Measurements from ENCODE around the gene FTSJ1.

The FTSJ1 gene

DNA sequence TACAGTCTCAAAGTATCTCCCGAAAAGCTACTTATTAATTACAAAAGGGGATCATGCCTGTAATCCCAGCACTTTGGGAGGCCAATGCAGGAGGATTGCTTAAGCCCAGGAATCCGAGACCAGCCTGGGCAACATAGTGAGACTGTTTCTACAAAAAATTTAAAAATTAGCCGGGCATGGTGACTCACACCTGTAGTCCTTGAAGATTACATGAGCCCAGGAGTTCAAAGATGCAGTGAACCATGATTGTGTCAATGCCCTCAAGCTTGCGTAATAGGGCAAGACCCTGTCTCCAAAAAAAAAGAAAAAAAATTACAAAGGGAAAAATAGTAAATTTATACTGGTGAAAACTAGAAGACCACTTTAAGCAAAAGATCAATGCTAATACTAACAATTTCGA lies 29.5 kb downstream of the FTSJ1 start:
- Histone ChIP-seq H3K9me3 (ENCODE audit: control insufficient read depth, insufficient read depth, low read length) (no peaks in the 10 kb centered on the region), H3K9ac (ENCODE audit: low read depth, low read length) (no peak overlapping the region), H3K4me3 (ENCODE audit: low read depth, low read length) (no peak overlapping the region), H3K36me3 (ENCODE audit: control insufficient read depth, insufficient read depth, low read length) (no peaks in the 10 kb centered on the region), H3K27me3 (ENCODE audit: control insufficient read depth, insufficient read depth, low read length) (no peaks in the 10 kb centered on the region), H3K4me1 (ENCODE audit: control insufficient read depth, insufficient read depth, low read length) (no peaks in the 10 kb centered on the region)

DNA sequence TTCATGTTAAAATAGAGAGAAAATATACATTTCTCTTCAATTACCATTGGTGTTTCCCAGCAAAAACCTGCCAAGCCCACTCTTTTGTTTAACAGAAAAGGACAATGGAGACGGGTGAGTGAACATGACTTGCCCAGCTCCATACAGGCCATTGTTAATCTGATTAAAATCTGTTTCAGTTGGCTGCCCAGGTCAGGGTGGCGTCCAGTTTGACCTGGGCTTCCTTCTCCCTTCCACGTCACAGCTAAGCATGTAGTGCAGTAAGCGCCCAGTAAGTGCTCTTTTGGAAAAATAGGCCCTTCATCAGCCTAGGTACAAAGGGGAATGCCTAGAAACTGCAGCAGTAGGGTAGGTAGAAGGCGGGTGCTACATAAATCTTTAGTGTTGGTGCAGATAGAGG lies 31.2 kb downstream of the FTSJ1 start:
- H3K36me3 ChIP-seq (ENCODE audit: control insufficient read depth, insufficient read depth, low read length) = no peaks in the 10 kb centered on the region
- H3K4me1 ChIP-seq (ENCODE audit: control insufficient read depth, insufficient read depth, low read length) = no peaks in the 10 kb centered on the region
- H3K9ac ChIP-seq (ENCODE audit: low read depth, low read length) = no peak overlapping the region
- no peak overlapping the region for H3K4me3 ChIP-seq (ENCODE audit: low read depth, low read length)
- H3K27me3 ChIP-seq (ENCODE audit: control insufficient read depth, insufficient read depth, low read length) = no peaks in the 10 kb centered on the region
- no peaks in the 10 kb centered on the region for H3K9me3 ChIP-seq (ENCODE audit: control insufficient read depth, insufficient read depth, low read length)

DNA sequence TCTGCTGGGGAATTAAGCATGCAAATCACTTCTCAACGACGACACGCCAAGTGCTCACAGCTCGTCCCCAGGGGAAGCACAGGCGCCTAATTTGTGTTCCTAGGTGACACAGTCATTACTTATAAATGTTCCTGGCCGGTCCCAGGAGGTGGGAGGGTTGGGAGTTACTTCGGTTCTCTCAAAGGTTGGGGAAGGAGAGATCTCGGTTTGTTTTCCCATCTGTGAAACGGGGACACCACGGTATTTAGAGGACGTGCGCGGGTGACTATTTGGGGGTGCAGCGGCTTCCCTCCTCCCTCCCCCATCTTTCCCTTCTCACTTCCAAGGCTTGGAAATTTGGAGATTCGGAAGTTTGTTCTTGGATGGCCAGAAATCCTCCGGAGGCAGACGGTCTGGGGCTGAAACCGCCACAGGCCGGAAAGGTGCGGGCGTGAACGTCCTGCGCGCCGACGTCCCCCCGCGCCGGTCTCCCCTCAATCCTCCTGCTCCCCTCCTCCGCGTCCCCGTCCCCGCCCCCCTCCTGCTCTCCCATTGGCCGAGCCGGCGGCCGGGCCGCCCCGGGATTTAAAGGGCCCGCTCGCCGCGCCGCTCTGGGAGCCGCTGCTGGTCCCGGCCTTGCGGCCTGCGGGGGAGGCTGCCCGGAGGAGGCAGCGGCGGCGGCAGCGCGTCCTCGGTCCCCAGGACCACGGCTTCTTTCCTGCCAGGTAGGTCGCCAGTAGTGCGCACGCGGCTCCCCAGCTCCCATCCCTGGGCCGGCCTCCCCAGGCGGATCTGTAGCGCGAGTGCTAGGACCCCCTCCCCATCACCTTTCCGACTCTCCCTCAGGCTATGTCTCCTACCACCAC lies 32.6 kb downstream of the FTSJ1 start, which contains the start of gene PORCN:
TSS of gene PORCN (plus strand) at position 593 of the 845 bp plus-strand sequence. CDS start 829 bp downstream, outside the sequence.
- H3K27me3 ChIP-seq (ENCODE audit: control insufficient read depth, insufficient read depth, low read length) = no peaks in the 10 kb centered on the region
- no peaks in the 10 kb centered on the region for H3K4me1 ChIP-seq (ENCODE audit: control insufficient read depth, insufficient read depth, low read length)
- no peak within 1 kb of the TSS for H3K9ac ChIP-seq (ENCODE audit: low read depth, low read length)
- no peaks in the 10 kb centered on the region for H3K9me3 ChIP-seq (ENCODE audit: control insufficient read depth, insufficient read depth, low read length)
- H3K36me3 ChIP-seq (ENCODE audit: control insufficient read depth, insufficient read depth, low read length) = no peaks in the 10 kb centered on the region
- H3K4me3 ChIP-seq (ENCODE audit: low read depth, low read length) = peak within 1 kb of the TSS; percentile 64

DNA sequence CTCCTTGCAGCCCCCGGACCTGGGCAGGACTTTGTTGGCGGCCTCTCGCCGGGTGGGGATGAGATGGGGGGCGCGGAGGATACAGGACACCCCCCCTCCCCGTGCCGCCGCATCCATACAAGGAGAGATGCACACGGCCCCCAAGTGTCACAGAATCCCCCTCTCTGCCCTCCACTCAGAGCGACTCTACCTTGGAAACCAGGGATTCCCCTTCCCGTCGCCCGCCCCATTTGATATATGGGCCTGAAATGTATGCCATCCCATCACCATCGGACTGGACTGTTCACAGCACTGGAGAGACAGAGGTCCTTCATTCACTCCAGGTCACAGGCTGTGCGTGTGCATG lies 33.2 kb downstream of the FTSJ1 start:
- H3K36me3 ChIP-seq (ENCODE audit: control insufficient read depth, insufficient read depth, low read length) = no peaks in the 10 kb centered on the region
- peak overlapping the region; percentile 64 for H3K4me3 ChIP-seq (ENCODE audit: low read depth, low read length)
- H3K27me3 ChIP-seq (ENCODE audit: control insufficient read depth, insufficient read depth, low read length) = no peaks in the 10 kb centered on the region
- H3K4me1 ChIP-seq (ENCODE audit: control insufficient read depth, insufficient read depth, low read length) = no peaks in the 10 kb centered on the region
- H3K9ac ChIP-seq (ENCODE audit: low read depth, low read length) = no peak overlapping the region
- no peaks in the 10 kb centered on the region for H3K9me3 ChIP-seq (ENCODE audit: control insufficient read depth, insufficient read depth, low read length)

DNA sequence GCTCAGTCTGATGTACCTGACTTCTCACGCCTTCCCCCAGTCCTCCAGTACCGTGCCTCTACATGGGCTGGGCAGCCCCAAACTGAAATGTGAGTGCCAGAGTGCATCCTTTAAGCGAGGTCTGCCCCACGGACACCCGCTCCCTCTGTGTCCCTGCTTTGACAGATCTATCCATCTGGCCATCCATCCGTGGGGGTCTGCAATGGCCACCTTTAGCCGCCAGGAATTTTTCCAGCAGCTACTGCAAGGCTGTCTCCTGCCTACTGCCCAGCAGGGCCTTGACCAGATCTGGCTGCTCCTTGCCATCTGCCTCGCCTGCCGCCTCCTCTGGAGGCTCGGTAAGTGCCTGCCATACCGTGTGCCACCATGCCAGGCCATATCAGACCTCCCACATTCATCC lies 33.6 kb downstream of the FTSJ1 start:
- Histone ChIP-seq H3K9ac (ENCODE audit: low read depth, low read length) (no peak overlapping the region), H3K36me3 (ENCODE audit: control insufficient read depth, insufficient read depth, low read length) (no peaks in the 10 kb centered on the region), H3K27me3 (ENCODE audit: control insufficient read depth, insufficient read depth, low read length) (no peaks in the 10 kb centered on the region), H3K9me3 (ENCODE audit: control insufficient read depth, insufficient read depth, low read length) (no peaks in the 10 kb centered on the region), H3K4me1 (ENCODE audit: control insufficient read depth, insufficient read depth, low read length) (no peaks in the 10 kb centered on the region), H3K4me3 (ENCODE audit: low read depth, low read length) (peak overlapping the region; percentile 64)

DNA sequence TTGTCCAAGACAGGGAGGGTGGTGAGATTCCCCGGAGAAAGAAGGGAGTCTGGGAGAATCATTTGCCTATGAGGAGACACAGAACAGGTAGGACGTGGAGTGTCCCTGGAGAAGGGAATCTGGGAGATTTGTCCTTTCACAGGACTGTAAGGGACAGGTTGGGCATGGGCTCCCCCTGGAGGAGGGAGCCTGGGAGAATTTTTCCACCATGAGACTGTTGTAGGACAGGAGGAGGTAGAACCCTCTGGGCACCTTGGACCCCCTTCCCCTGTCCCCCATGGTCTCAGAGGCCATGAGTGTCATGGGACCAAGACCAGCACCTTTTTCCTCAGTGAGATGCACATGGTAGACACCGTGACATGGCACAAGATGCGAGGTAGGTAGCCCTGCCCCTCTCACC lies 35.6 kb downstream of the FTSJ1 start:
- peaks cover 2% of the 10 kb centered on the region for H3K36me3 ChIP-seq (ENCODE audit: control insufficient read depth, insufficient read depth, low read length)
- no peaks in the 10 kb centered on the region for H3K9me3 ChIP-seq (ENCODE audit: control insufficient read depth, insufficient read depth, low read length)
- H3K9ac ChIP-seq (ENCODE audit: low read depth, low read length) = no peak overlapping the region
- no peaks in the 10 kb centered on the region for H3K4me1 ChIP-seq (ENCODE audit: control insufficient read depth, insufficient read depth, low read length)
- H3K4me3 ChIP-seq (ENCODE audit: low read depth, low read length) = no peak overlapping the region
- no peaks in the 10 kb centered on the region for H3K27me3 ChIP-seq (ENCODE audit: control insufficient read depth, insufficient read depth, low read length)

DNA sequence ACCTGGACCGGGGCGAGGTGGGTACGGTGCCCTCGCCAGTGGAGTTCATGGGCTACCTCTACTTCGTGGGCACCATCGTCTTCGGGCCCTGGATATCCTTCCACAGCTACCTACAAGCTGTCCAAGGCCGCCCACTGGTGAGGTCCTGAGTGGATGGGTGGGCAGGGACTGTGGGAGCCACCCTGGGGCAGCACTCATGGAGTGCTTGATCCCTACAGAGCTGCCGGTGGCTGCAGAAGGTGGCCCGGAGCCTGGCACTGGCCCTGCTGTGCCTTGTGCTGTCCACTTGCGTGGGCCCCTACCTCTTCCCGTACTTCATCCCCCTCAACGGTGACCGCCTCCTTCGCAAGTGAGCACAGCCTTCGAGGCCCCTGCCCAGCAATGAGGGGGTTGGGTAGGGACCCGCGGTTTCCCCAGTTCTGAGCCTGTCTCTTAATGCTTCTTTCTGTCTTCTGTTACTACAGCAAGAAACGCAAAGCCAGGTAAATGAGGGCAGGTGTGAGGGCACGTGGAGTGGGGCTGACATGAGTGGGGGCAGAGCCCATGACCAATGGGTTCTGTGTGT lies 36.5 kb downstream of the FTSJ1 start:
- H3K4me3 ChIP-seq (ENCODE audit: low read depth, low read length) = no peak overlapping the region
- H3K4me1 ChIP-seq (ENCODE audit: control insufficient read depth, insufficient read depth, low read length) = no peaks in the 10 kb centered on the region
- no peaks in the 10 kb centered on the region for H3K9me3 ChIP-seq (ENCODE audit: control insufficient read depth, insufficient read depth, low read length)
- H3K36me3 ChIP-seq (ENCODE audit: control insufficient read depth, insufficient read depth, low read length) = peaks cover 2% of the 10 kb centered on the region
- no peaks in the 10 kb centered on the region for H3K27me3 ChIP-seq (ENCODE audit: control insufficient read depth, insufficient read depth, low read length)
- H3K9ac ChIP-seq (ENCODE audit: low read depth, low read length) = no peak overlapping the region

DNA sequence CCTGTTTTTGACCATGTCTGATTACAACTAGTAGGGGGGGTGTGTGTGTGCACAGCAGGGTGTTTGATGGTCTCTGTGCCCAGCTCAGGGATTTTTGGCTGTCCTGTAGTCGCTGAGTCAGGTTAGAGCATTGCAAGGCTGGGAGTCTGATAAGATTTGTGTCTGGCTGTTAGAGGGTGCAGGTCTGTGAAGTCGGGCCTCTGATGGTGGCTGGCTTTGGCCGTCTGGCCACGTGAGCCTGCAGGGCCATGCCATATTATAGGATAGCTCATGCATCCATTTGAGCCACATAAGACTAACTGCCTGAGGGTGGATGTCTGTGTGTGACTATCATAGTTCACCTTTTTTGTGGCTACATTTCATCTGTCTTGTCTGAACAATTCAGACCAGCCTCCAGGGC lies 37.7 kb downstream of the FTSJ1 start:
- Histone ChIP-seq H3K27me3 (ENCODE audit: control insufficient read depth, insufficient read depth, low read length) (no peaks in the 10 kb centered on the region), H3K9ac (ENCODE audit: low read depth, low read length) (no peak overlapping the region), H3K4me1 (ENCODE audit: control insufficient read depth, insufficient read depth, low read length) (no peaks in the 10 kb centered on the region), H3K36me3 (ENCODE audit: control insufficient read depth, insufficient read depth, low read length) (peaks cover 2% of the 10 kb centered on the region), H3K4me3 (ENCODE audit: low read depth, low read length) (no peak overlapping the region), H3K9me3 (ENCODE audit: control insufficient read depth, insufficient read depth, low read length) (no peaks in the 10 kb centered on the region)

DNA sequence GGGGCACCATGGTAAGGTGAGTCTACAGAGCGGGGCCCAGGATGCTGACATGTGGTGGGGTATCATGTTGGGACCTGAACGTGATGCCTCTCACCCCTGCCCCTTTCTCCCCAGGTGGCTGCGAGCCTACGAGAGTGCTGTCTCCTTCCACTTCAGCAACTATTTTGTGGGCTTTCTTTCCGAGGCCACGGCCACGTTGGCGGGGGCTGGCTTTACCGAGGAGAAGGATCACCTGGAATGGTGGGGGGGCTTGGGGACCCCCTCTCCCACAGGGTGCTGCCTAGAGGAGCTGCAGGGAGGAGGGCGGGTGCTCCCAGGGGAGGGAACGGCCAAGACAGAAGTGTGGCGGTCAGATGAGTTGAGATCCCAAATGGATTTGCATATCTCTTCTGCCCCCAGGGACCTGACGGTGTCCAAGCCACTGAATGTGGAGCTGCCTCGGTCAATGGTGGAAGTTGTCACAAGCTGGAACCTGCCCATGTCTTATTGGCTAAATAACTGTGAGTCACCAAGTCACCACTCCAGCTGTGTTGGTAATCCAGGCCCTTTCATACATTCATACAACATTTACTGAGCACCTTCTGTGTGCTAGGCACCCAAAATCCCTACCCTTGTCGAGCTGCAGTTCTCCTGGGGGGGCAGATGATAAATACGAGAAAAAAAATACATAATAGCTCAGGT lies 38.3 kb downstream of the FTSJ1 start:
- H3K27me3 ChIP-seq (ENCODE audit: control insufficient read depth, insufficient read depth, low read length) = no peaks in the 10 kb centered on the region

DNA sequence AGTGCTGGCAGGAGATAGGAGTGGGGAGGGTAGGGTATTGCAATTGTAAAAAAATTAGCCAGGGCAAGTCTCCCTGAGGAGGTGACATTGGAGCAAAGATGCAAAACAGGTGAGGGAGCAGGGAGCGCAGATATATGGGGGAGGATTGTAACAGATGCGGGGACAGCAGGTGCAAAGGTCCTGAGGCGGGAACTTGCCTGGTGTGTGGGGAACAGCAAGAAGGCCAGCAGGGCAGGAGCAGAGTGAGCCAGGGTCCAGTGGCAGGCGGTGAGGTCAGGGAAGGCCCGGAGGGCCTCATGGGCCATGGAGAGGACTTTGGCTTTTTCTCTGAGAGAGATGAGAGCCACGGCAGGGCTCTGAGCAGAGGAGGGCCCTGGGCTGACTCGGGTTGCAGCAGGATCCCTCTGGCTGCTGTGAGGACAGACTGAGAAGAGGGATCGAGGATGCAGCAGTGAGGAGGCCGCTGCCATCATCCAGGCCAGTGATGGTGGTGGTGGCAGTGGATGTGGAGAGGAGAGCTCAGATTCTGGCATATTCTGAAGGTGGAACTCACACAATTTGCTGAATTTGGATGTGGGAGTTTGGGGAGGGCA lies 39.0 kb downstream of the FTSJ1 start:
- Histone ChIP-seq H3K27me3 (ENCODE audit: control insufficient read depth, insufficient read depth, low read length) (no peaks in the 10 kb centered on the region), H3K9ac (ENCODE audit: low read depth, low read length) (no peak overlapping the region), H3K36me3 (ENCODE audit: control insufficient read depth, insufficient read depth, low read length) (peaks cover 2% of the 10 kb centered on the region), H3K9me3 (ENCODE audit: control insufficient read depth, insufficient read depth, low read length) (no peaks in the 10 kb centered on the region), H3K4me1 (ENCODE audit: control insufficient read depth, insufficient read depth, low read length) (no peaks in the 10 kb centered on the region), H3K4me3 (ENCODE audit: low read depth, low read length) (no peak overlapping the region)

More for the DNA sequence above, 38.3 kb downstream of the FTSJ1 start:
- no peak overlapping the region for H3K4me3 ChIP-seq (ENCODE audit: low read depth, low read length)
- peaks cover 2% of the 10 kb centered on the region for H3K36me3 ChIP-seq (ENCODE audit: control insufficient read depth, insufficient read depth, low read length)
- H3K9me3 ChIP-seq (ENCODE audit: control insufficient read depth, insufficient read depth, low read length) = no peaks in the 10 kb centered on the region
- H3K4me1 ChIP-seq (ENCODE audit: control insufficient read depth, insufficient read depth, low read length) = no peaks in the 10 kb centered on the region
- no peak overlapping the region for H3K9ac ChIP-seq (ENCODE audit: low read depth, low read length)

DNA sequence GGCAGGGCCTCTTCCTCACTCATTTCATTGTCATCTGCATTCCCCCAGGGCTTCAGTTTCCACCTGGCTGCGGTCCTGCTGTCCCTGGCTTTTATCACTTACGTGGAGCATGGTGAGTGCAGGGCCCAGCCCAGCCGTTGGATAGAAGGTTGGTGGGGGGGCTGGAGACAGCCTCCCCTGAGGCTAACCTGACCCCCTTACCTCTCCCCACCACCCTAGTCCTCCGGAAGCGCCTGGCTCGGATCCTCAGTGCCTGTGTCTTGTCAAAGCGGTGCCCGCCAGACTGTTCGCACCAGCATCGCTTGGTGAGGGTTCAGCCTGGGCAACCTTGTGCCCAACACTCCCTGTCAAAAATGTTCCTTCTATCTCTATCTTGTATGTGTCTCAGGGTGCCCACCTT lies 39.8 kb downstream of the FTSJ1 start:
- Histone ChIP-seq H3K36me3 (ENCODE audit: control insufficient read depth, insufficient read depth, low read length) (peaks cover 2% of the 10 kb centered on the region), H3K4me3 (ENCODE audit: low read depth, low read length) (no peak overlapping the region), H3K9ac (ENCODE audit: low read depth, low read length) (no peak overlapping the region), H3K4me1 (ENCODE audit: control insufficient read depth, insufficient read depth, low read length) (no peaks in the 10 kb centered on the region), H3K27me3 (ENCODE audit: control insufficient read depth, insufficient read depth, low read length) (no peaks in the 10 kb centered on the region), H3K9me3 (ENCODE audit: control insufficient read depth, insufficient read depth, low read length) (no peaks in the 10 kb centered on the region)

Data from iPS-15b (cell line).